Endothelial cell of umbilical vein (primary cell): Measurements from ENCODE around the gene DIP2C.
"Not testable (repeated sequence)": the region's sequence is repeated elsewhere in the genome, so short reads cannot be mapped to it uniquely, and the experiment has no call there.

Experiments used
- CTCF ChIP-seq, 2 donors: IDR thresholded peaks; 1 replicate in 1 of 2; 2 replicates in 1 of 2; pipeline ENCODE4 v1.5.1; 2011; ENCODE audit warnings: low read length in 2 of 2, mild to moderate bottlenecking in 2 of 2, moderate library complexity in 2 of 2, control low read depth in 1 of 2, inconsistent platforms in 1 of 2, low read depth in 1 of 2; ENCODE audit not compliant: insufficient read depth in 1 of 2; ENCODE audit errors: extremely low read depth in 1 of 2
- MAX ChIP-seq: IDR thresholded peaks from 2 replicates; pipeline ENCODE4 v1.6.1; 2011; ENCODE audit not compliant: insufficient read depth, insufficient read length

GRCh38 chr10:657816-658350, 31.6 kb downstream of the DIP2C start:
- not testable (repeated sequence) for TF ChIP-seq CTCF (IDR thresholded peaks at IDR 0.05; ENCODE audit: extremely low read depth in 1 of 2, insufficient read depth in 1 of 2, low read depth in 1 of 2, low read length in 2 of 2); MAX
